ENCODE data around the gene NPEPL1.

NPEPL1 gene

DNA sequence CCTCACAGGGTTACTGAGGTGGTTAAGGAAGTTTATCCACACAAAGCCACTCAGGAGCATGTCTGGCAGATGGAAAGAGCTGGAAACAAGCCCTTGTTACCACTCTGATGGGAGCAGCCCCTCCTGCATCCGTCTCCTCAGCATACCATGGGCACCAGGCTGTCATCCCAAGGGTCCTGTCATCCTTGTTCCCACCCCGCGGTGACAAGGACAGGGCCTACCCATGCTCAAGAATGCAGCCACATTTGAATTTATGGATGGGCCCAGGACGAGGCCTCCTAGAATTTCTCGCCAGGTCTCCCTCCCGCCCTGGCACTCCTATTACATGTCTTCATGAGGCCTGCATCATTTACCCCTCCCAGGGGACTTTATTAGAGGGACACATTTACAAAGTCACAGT is 60.0 kb downstream of the NPEPL1 start:
- H2BK120ac ChIP-seq (ENCODE audit: low read depth, low read length), result no peak overlapping the region
- no peak for DNase-seq (ENCODE audit: low spot score)
- no peak overlapping the region for H2AK5ac ChIP-seq (ENCODE audit: low read depth, low read length)
- no peak overlapping the region for H3K9ac ChIP-seq (ENCODE audit: low read depth, low read length, poor library complexity)
- no peak overlapping the region for H3K27ac ChIP-seq (replicated peaks; ENCODE audit: low read length)
- no peak overlapping the region for H3K4me2 ChIP-seq (ENCODE audit: insufficient read depth, low read length, poor library complexity, severe bottlenecking)
- H3K36me3 ChIP-seq (replicated peaks in 1 of 2; ENCODE audit: control insufficient read depth in 2 of 2, insufficient read depth in 2 of 2, low read length in 2 of 2), result no peaks in the 10 kb centered on the region
- H3K4ac ChIP-seq (ENCODE audit: low read length), result no peak overlapping the region
- no peaks in the 10 kb centered on the region for H3K79me1 ChIP-seq (ENCODE audit: low read depth, low read length)
- no peak overlapping the region for H2BK15ac ChIP-seq (ENCODE audit: low read length)
- peaks cover 0 to 2% of the 10 kb centered on the region in 2 donors for H3K4me1 ChIP-seq (ENCODE audit: control insufficient read depth in 2 of 2, insufficient read depth in 1 of 2, low read depth in 1 of 2, low read length in 2 of 2)
- H2AFZ ChIP-seq (ENCODE audit: low read length), result no peak overlapping the region
- no peak overlapping the region for H2BK5ac ChIP-seq (ENCODE audit: low read length)
- no peaks in the 10 kb centered on the region for H3K9me3 ChIP-seq (replicated peaks in 1 of 2; ENCODE audit: control insufficient read depth in 2 of 2, insufficient read depth in 1 of 2, low read depth in 1 of 2, low read length in 2 of 2)
- peaks cover 0 to 58% (median 10%) of the 10 kb centered on the region in 3 experiments for H3K27me3 ChIP-seq (ENCODE audit: control insufficient read depth in 3 of 3, insufficient read depth in 3 of 3, low read depth in 1 of 3, low read length in 3 of 3)
- peak overlapping the region in 1 of 2 donors; percentile 8 for H3K4me3 ChIP-seq (ENCODE audit: low read length in 2 of 2)
- H4K8ac ChIP-seq (ENCODE audit: low read depth, low read length), result no peak overlapping the region
- no peak overlapping the region for H3K23ac ChIP-seq (ENCODE audit: low read depth, low read length, poor library complexity)
- H3K18ac ChIP-seq (ENCODE audit: low read length), result no peak overlapping the region
- H3K14ac ChIP-seq (ENCODE audit: low read length), result no peak overlapping the region
- H4K91ac ChIP-seq (ENCODE audit: low read depth, low read length, poor library complexity), result no peak overlapping the region
- WGBS, 2 donors (ENCODE audit: extremely low coverage in 2 of 2, insufficient read length in 2 of 2, insufficient replicate concordance in 1 of 2), result no CpG with 5 or more reads among the region's 6 CpGs
- H2BK12ac ChIP-seq (ENCODE audit: low read length), result no peak overlapping the region

DNA sequence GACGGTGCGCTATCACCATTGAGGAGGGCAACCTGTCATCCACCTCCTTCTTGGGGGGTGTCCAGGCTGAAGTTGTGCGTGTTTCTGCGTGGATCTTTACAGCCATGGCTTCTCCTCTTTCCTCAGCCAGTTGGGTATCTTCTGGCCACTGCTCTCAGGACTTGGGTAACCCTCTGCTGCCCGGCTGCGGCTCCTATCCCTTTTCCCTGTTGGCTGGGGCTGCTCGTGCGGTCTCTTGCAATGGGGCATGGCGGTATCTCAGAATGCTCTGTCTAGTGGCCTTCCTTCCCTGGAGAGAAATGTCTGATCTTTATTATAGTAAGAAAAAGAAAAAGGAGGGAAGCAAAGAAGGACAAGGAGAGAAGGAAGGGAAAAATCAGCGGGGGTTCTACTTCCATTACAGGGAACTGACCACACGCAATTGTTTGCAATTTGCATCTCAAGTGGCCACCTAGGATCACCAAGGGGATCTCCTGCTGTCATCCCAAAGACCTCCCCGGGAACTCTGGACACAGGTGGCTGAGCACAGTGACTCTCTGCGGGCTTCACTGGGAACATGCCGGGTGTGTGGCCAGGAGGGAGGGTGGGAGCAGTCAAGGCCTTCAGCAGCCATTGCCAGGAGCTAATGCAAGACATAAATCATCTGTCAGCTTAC is 60.8 kb downstream of the NPEPL1 start:
- Histone ChIP-seq H2BK120ac (ENCODE audit: low read depth, low read length) (no peak overlapping the region), H3K27ac (replicated peaks; ENCODE audit: low read length) (no peak overlapping the region), H3K14ac (ENCODE audit: low read length) (no peak overlapping the region), H3K23ac (ENCODE audit: low read depth, low read length, poor library complexity) (no peak overlapping the region), H4K8ac (ENCODE audit: low read depth, low read length) (no peak overlapping the region), H2BK12ac (ENCODE audit: low read length) (no peak overlapping the region), H2BK5ac (ENCODE audit: low read length) (no peak overlapping the region), H3K18ac (ENCODE audit: low read length) (no peak overlapping the region), H3K4ac (ENCODE audit: low read length) (no peak overlapping the region), H4K91ac (ENCODE audit: low read depth, low read length, poor library complexity) (no peak overlapping the region), H3K36me3 (replicated peaks in 1 of 2; ENCODE audit: control insufficient read depth in 2 of 2, insufficient read depth in 2 of 2, low read length in 2 of 2) (no peaks in the 10 kb centered on the region), H3K4me2 (ENCODE audit: insufficient read depth, low read length, poor library complexity, severe bottlenecking) (no peak overlapping the region), H3K4me3 (ENCODE audit: low read length in 2 of 2) (no peak overlapping the region), H2AFZ (ENCODE audit: low read length) (no peak overlapping the region), H3K4me1 (ENCODE audit: control insufficient read depth in 2 of 2, insufficient read depth in 1 of 2, low read depth in 1 of 2, low read length in 2 of 2) (peaks cover 0 to 2% of the 10 kb centered on the region in 2 donors), H2AK5ac (ENCODE audit: low read depth, low read length) (no peak overlapping the region), H3K9me3 (replicated peaks in 1 of 2; ENCODE audit: control insufficient read depth in 2 of 2, insufficient read depth in 1 of 2, low read depth in 1 of 2, low read length in 2 of 2) (no peaks in the 10 kb centered on the region), H3K79me1 (ENCODE audit: low read depth, low read length) (no peaks in the 10 kb centered on the region), H3K27me3 (ENCODE audit: control insufficient read depth in 3 of 3, insufficient read depth in 3 of 3, low read depth in 1 of 3, low read length in 3 of 3) (peaks cover 0 to 53% (median 10%) of the 10 kb centered on the region in 3 experiments), H2BK15ac (ENCODE audit: low read length) (no peak overlapping the region), H3K9ac (ENCODE audit: low read depth, low read length, poor library complexity) (no peak overlapping the region)
- no CpG with 5 or more reads among the region's 14 CpGs for WGBS, 2 donors (ENCODE audit: extremely low coverage in 2 of 2, insufficient read length in 2 of 2, insufficient replicate concordance in 1 of 2)
- no peak for DNase-seq (ENCODE audit: low spot score)

DNA sequence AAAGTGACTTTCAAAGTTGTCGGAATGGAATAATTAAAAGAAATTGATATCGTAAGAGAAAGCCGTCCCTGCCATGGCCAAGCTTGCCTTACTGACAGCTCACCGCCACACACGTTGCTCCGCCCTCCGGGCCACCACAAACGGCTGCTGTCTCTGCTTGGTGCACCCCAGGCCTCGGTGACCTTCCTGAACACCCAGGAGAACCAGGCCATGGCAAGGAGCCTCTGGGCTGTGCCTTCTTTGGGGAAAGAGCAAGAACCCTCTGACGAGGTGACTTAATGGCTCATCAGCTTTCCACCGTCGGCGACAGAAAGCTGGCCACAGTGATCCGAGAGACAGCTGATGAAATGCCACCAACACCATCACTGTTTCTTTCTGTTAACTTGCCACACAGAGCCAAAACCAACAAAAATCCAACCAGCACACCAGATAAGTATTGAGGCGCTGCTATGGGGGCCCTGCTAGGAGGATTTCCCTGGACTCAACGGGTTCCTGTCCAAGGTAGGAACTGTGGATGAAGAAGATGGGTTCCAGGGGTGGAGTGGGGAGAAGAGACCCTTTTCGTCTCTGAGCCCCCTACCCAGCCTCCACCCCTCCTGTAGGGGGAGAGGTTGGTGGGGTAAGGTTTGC is 61.4 kb downstream of the NPEPL1 start:
- Histone ChIP-seq H4K8ac (ENCODE audit: low read depth, low read length) (no peak overlapping the region), H3K79me1 (ENCODE audit: low read depth, low read length) (no peaks in the 10 kb centered on the region), H3K27ac (replicated peaks; ENCODE audit: low read length) (no peak overlapping the region), H2BK15ac (ENCODE audit: low read length) (no peak overlapping the region), H2BK5ac (ENCODE audit: low read length) (no peak overlapping the region), H3K18ac (ENCODE audit: low read length) (no peak overlapping the region), H3K36me3 (replicated peaks in 1 of 2; ENCODE audit: control insufficient read depth in 2 of 2, insufficient read depth in 2 of 2, low read length in 2 of 2) (no peaks in the 10 kb centered on the region), H2BK12ac (ENCODE audit: low read length) (no peak overlapping the region), H3K27me3 (ENCODE audit: control insufficient read depth in 3 of 3, insufficient read depth in 3 of 3, low read depth in 1 of 3, low read length in 3 of 3) (peaks cover 0 to 52% (median 10%) of the 10 kb centered on the region in 3 experiments), H3K4me2 (ENCODE audit: insufficient read depth, low read length, poor library complexity, severe bottlenecking) (no peak overlapping the region), H2AFZ (ENCODE audit: low read length) (no peak overlapping the region), H3K4me1 (ENCODE audit: control insufficient read depth in 2 of 2, insufficient read depth in 1 of 2, low read depth in 1 of 2, low read length in 2 of 2) (peaks cover 0 to 2% of the 10 kb centered on the region in 2 donors), H2BK120ac (ENCODE audit: low read depth, low read length) (no peak overlapping the region), H3K23ac (ENCODE audit: low read depth, low read length, poor library complexity) (no peak overlapping the region), H3K4ac (ENCODE audit: low read length) (no peak overlapping the region), H3K9me3 (replicated peaks in 1 of 2; ENCODE audit: control insufficient read depth in 2 of 2, insufficient read depth in 1 of 2, low read depth in 1 of 2, low read length in 2 of 2) (no peaks in the 10 kb centered on the region), H2AK5ac (ENCODE audit: low read depth, low read length) (no peak overlapping the region), H3K9ac (ENCODE audit: low read depth, low read length, poor library complexity) (no peak overlapping the region), H4K91ac (ENCODE audit: low read depth, low read length, poor library complexity) (no peak overlapping the region), H3K4me3 (ENCODE audit: low read length in 2 of 2) (no peak overlapping the region), H3K14ac (ENCODE audit: low read length) (no peak overlapping the region)
- no CpG with 5 or more reads among the region's 17 CpGs for WGBS, 2 donors (ENCODE audit: extremely low coverage in 2 of 2, insufficient read length in 2 of 2, insufficient replicate concordance in 1 of 2)
- no peak for DNase-seq (ENCODE audit: low spot score)

DNA sequence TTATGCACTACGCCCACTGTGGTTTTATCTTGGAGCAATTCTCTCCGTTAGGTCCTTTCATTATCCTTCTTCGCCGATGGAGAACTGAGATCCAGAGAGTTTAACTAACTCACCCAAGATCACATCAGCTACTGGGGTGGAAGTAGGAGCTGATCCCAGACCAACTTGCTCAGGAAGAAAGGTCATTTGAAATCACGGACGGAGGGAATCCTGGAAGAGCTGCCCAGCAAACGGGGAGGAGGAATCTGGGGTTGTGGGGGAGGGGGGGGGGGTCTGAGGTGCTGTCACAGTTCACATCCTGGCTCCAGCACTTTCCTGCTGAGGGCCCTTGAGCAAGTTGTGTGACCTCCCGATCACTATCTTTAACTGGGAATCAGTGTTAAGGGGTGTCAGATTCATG is 62.0 kb downstream of the NPEPL1 start:
- no peaks in the 10 kb centered on the region for H3K36me3 ChIP-seq (replicated peaks in 1 of 2; ENCODE audit: control insufficient read depth in 2 of 2, insufficient read depth in 2 of 2, low read length in 2 of 2)
- no peaks in the 10 kb centered on the region for H3K79me1 ChIP-seq (ENCODE audit: low read depth, low read length)
- H3K9me3 ChIP-seq (replicated peaks in 1 of 2; ENCODE audit: control insufficient read depth in 2 of 2, insufficient read depth in 1 of 2, low read depth in 1 of 2, low read length in 2 of 2), result no peaks in the 10 kb centered on the region
- no peak overlapping the region for H2BK5ac ChIP-seq (ENCODE audit: low read length)
- peaks cover 0 to 2% of the 10 kb centered on the region in 2 donors for H3K4me1 ChIP-seq (ENCODE audit: control insufficient read depth in 2 of 2, insufficient read depth in 1 of 2, low read depth in 1 of 2, low read length in 2 of 2)
- H4K91ac ChIP-seq (ENCODE audit: low read depth, low read length, poor library complexity), result no peak overlapping the region
- H2BK120ac ChIP-seq (ENCODE audit: low read depth, low read length), result no peak overlapping the region
- no peak overlapping the region for H3K4me2 ChIP-seq (ENCODE audit: insufficient read depth, low read length, poor library complexity, severe bottlenecking)
- H2BK12ac ChIP-seq (ENCODE audit: low read length), result no peak overlapping the region
- no peak overlapping the region for H2AFZ ChIP-seq (ENCODE audit: low read length)
- no peak overlapping the region for H4K8ac ChIP-seq (ENCODE audit: low read depth, low read length)
- no peak overlapping the region for H2AK5ac ChIP-seq (ENCODE audit: low read depth, low read length)
- no peak overlapping the region for H3K4me3 ChIP-seq (ENCODE audit: low read length in 2 of 2)
- DNase-seq (ENCODE audit: low spot score), result no peak
- H3K27me3 ChIP-seq (ENCODE audit: control insufficient read depth in 3 of 3, insufficient read depth in 3 of 3, low read depth in 1 of 3, low read length in 3 of 3), result peaks cover 0 to 50% (median 10%) of the 10 kb centered on the region in 3 experiments
- H3K9ac ChIP-seq (ENCODE audit: low read depth, low read length, poor library complexity), result no peak overlapping the region
- peak overlapping the region; percentile 21 for H3K23ac ChIP-seq (ENCODE audit: low read depth, low read length, poor library complexity)
- H3K4ac ChIP-seq (ENCODE audit: low read length), result no peak overlapping the region
- no peak overlapping the region for H3K18ac ChIP-seq (ENCODE audit: low read length)
- no peak overlapping the region for H3K14ac ChIP-seq (ENCODE audit: low read length)
- H2BK15ac ChIP-seq (ENCODE audit: low read length), result no peak overlapping the region
- WGBS, 2 donors (ENCODE audit: extremely low coverage in 2 of 2, insufficient read length in 2 of 2, insufficient replicate concordance in 1 of 2), result no CpG with 5 or more reads among the region's 8 CpGs
- no peak overlapping the region for H3K27ac ChIP-seq (replicated peaks; ENCODE audit: low read length)

Measured in neuronal stem cell (in vitro differentiated cells).